WERI-Rb-1 (cell line): ENCODE results near the gene HSPB6.

ENCODE experiments used
- DNase-seq: peaks from one replicate; pipeline ENCODE4 v3.0.0-alpha.2; 2020
- H3K27ac ChIP-seq: fragments of 250-450 bp; sonication (Bioruptor Pico); 2 replicates; pipeline ENCODE4 v1.5.1; 2020; ENCODE audit warnings: mild to moderate bottlenecking, moderate library complexity
- H3K27me3 ChIP-seq: fragments of 250-450 bp; sonication (Bioruptor Pico); 2 replicates; pipeline ENCODE4 v1.5.1; 2021; ENCODE audit warnings: mild to moderate bottlenecking, low read depth, moderate library complexity; ENCODE audit not compliant: insufficient read depth, severe bottlenecking
- H3K36me3 ChIP-seq: fragments of 250-450 bp; sonication (Bioruptor Pico); 2 replicates; pipeline ENCODE4 v1.5.1; 2020; ENCODE audit warnings: mild to moderate bottlenecking, moderate library complexity
- H3K4me3 ChIP-seq: 2 replicates; pipeline ENCODE4 v1.5.1; 2011; ENCODE audit warnings: low read depth, mild to moderate bottlenecking, control low read depth, low read length
- H3K9me3 ChIP-seq: fragments of 250-450 bp; sonication (Bioruptor Pico); 2 replicates; pipeline ENCODE4 v1.5.1; 2021; ENCODE audit warnings: mild to moderate bottlenecking, moderate library complexity; ENCODE audit not compliant: severe bottlenecking
- TF ChIP-seq, protein P1 (sequence below): IDR thresholded peaks from 2 replicates; pipeline ENCODE4 v1.5.1; 2011; ENCODE audit warnings: low read depth, mild to moderate bottlenecking, control low read depth, inconsistent platforms, low read length

Gene HSPB6, protein sequence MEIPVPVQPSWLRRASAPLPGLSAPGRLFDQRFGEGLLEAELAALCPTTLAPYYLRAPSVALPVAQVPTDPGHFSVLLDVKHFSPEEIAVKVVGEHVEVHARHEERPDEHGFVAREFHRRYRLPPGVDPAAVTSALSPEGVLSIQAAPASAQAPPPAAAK

DNA sequence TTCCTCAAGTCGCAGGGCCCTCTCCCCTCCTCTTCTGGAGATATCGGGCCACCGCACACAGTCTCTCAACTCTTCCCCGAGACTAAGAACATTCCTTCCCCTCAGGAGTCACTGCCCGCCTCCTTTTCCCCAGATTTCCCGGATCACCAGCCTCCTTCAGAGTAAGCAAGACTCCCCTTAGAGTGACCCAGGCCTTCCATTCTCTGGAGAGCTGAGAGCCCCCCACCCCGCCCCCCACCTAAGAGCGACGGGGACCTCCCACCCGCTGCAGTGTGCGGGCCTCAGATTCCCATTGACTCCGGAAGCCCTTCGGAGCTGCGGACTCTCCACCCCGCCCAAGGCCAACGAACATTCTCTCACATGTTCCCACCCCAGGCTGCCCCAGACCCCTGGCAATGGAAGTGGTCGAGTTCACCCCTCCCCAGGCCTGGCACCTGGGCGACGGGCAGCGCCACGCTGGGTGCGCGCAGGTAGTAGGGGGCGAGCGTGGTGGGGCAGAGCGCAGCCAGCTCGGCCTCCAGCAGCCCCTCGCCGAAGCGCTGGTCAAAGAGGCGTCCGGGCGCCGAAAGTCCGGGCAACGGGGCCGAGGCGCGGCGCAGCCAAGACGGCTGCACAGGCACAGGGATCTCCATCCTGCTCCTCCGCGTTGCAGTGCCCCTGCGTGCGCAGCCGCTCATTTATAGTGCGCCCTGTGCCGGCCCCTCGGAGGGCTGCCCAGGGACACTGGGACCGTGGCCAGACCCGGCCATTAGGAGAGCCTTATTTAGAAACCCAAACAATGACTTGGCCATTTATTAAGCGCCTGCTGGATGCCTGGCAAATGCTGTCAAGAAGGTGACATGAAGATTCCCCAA lies at the start of gene HSPB6:
Gene HSPB6, minus strand, starts transcription at position 653 of the 854 bp plus-strand sequence. Its CDS starts 21 bp downstream, at position 632.
- H3K27ac ChIP-seq: peak within 1 kb of the TSS; percentile 97

DNA sequence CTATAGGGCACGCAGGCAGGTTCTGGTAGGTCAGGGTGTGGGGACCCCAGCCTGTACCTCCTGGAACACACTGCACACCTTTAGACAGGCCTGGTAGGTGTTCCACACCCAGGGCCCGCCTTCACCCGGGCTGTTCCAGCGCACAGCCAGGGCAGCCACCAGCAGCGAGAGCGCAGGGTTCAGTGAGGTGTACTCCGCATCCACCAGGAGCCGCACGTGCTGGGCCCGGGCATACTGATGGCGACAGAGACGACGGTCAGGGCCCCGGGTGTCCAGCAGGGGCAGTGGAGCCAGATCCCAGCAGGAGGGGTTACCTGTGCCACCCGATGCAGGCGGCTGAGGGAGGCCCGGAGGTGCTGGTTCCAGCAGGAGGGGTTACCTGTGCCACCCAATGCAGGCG lies 49.8 kb upstream of the HSPB6 start:
- Histone ChIP-seq H3K9me3 (no peaks in the 10 kb centered on the region), H3K27ac (no peak overlapping the region), H3K4me3 (no peak overlapping the region), H3K27me3 (no peaks in the 10 kb centered on the region), H3K36me3 (no peaks in the 10 kb centered on the region)
- no peak for DNase-seq
- TF ChIP-seq, protein P1, sequence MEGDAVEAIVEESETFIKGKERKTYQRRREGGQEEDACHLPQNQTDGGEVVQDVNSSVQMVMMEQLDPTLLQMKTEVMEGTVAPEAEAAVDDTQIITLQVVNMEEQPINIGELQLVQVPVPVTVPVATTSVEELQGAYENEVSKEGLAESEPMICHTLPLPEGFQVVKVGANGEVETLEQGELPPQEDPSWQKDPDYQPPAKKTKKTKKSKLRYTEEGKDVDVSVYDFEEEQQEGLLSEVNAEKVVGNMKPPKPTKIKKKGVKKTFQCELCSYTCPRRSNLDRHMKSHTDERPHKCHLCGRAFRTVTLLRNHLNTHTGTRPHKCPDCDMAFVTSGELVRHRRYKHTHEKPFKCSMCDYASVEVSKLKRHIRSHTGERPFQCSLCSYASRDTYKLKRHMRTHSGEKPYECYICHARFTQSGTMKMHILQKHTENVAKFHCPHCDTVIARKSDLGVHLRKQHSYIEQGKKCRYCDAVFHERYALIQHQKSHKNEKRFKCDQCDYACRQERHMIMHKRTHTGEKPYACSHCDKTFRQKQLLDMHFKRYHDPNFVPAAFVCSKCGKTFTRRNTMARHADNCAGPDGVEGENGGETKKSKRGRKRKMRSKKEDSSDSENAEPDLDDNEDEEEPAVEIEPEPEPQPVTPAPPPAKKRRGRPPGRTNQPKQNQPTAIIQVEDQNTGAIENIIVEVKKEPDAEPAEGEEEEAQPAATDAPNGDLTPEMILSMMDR: no peak

More for the DNA sequence above, at the start of gene HSPB6:
- H3K4me3 ChIP-seq: peak within 1 kb of the TSS; percentile 100
- H3K36me3 ChIP-seq: peaks cover 48% of the 10 kb centered on the region
- H3K9me3 ChIP-seq: no peaks in the 10 kb centered on the region
- TF ChIP-seq, protein P1: no peak
- H3K27me3 ChIP-seq: no peaks in the 10 kb centered on the region
- no peak for DNase-seq

DNA sequence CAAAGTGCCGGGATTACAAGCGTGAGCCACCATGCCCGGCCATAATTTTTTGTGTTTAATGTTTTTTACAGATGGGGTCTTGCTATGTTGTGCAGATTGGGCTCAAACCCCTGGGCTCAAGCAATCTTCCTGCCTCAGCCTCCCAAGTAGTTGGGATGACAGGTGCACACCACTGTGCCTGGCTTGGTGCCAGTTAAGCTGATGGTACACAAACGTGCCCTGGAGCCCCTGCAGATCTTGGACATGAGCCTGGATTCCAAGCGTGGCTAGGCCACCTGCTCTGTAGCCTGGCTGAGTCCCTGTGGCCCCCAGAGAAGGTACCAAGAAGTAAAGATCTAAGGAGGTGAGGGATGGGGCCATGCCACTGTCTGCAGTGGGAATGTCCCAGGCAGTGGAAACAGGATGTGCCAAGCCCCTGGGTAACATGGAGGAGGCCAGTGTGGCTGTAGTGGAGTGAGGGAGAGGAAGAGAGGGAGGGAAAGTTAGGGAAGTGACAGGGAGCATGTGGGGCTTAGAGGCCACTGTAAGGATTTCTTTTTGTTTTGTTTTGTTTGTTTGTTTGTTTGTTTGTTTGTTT lies 48.8 kb upstream of the HSPB6 start:
- H3K36me3 ChIP-seq: no peaks in the 10 kb centered on the region
- H3K4me3 ChIP-seq: no peak overlapping the region
- TF ChIP-seq, protein P1: no peak
- H3K27ac ChIP-seq: no peak overlapping the region
- DNase-seq: no peak
- H3K9me3 ChIP-seq: no peaks in the 10 kb centered on the region
- H3K27me3 ChIP-seq: no peaks in the 10 kb centered on the region

DNA sequence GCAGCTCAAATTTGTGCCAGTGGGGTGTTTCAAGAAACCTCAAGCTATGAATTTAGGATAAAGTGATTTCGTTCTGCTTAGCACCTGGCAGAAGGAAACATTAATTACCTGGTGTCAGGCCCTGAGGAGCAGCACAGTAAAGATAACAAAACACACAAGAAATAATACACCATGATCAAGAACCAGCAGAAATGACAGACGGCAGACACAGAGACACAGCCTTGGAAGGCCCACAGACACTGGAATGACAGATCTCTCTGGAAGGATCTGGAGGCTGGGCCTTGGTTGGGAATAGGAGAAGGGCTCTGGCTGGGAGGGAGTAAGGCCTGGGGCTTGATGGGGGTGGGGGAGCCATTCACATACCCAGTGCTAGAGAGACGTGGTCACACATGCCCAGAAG lies 45.0 kb upstream of the HSPB6 start:
- TF ChIP-seq, protein P1: no peak
- H3K27ac ChIP-seq: no peak overlapping the region
- H3K9me3 ChIP-seq: no peaks in the 10 kb centered on the region
- no peak for DNase-seq
- H3K36me3 ChIP-seq: no peaks in the 10 kb centered on the region
- H3K27me3 ChIP-seq: no peaks in the 10 kb centered on the region
- no peak overlapping the region for H3K4me3 ChIP-seq

DNA sequence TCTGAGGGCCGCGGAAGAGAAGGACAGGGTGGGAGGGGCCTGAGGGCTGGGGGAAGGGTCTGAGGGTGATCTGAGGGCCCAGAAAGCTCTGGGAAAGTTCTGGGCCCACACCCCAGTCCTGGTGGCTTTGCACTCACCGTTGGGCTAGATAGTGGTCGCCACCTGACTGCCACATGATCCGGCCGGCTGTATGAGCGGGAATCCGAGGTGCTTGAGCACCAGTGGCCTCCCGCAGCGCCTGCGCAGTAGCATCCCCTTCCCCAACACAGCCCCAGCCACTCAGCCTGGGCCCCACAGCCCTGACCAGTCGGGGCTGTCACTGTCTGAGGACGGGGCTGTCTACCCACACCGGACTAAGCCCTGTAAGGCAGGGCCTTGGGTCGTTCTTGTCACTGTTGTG lies 40.8 kb upstream of the HSPB6 start:
- TF ChIP-seq, protein P1: no peak
- Histone ChIP-seq H3K9me3 (no peaks in the 10 kb centered on the region), H3K36me3 (no peaks in the 10 kb centered on the region), H3K27me3 (no peaks in the 10 kb centered on the region), H3K27ac (no peak overlapping the region), H3K4me3 (no peak overlapping the region)
- no peak for DNase-seq
